ENCODE results near the gene TMEM170A.

Gene TMEM170A

GRCh38 chr16:75416904-75417565 lies 47.5 kb downstream of the TMEM170A start:
- no peak overlapping the region for H3K4me3 ChIP-seq (ENCODE audit: low read length)
- TF ChIP-seq ZNF274 (IDR thresholded peaks at IDR 0.05; ENCODE audit: low read depth, low read length): no peak

- no peak for TF ChIP-seq ZNF274 (IDR thresholded peaks at IDR 0.05; ENCODE audit: low read depth, low read length)
- H3K4me3 ChIP-seq (ENCODE audit: low read length): no peak overlapping the region
Measured at GRCh38 chr16:75415169-75415905, 49.2 kb downstream of the TMEM170A start.

DNA sequence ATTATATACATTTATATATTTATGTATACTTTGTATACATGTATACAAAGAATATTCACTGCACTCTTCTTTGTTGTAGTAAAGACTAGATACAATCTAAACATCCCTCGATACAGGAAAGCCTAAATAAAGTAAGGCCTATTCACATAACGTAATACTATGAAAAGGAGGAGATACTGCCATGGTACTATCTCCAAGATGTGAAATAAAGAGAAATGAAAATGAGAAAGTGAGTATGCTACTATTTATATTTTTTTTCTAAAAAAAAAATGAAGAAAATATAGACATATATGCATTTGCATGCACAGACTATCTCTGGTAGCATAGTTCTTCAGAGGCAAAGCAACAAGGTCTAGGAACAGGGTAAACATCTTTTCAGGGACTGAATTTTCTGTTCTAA lies 50.5 kb downstream of the TMEM170A start:
- no peak for TF ChIP-seq ZNF274 (IDR thresholded peaks at IDR 0.05; ENCODE audit: low read depth, low read length)
- H3K4me3 ChIP-seq (ENCODE audit: low read length): no peak overlapping the region

DNA sequence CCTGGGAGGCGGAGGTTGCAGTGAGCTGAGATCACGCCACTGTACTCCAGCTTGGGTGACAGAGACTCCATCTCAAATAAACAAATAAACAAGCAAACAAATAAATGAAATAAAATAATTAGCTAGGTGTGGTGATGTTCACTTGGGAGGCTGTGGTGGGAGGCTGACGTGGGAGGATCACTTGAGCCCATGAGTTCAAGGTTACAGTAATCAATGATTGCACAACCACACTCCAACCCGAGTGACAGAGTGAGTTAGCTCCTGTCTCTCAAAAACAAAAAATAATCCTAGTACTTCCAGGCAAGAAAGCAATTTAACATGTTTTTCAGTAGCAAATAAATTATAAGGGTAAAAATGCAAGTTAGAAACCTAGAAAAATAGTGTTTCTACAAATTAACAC lies 57.5 kb downstream of the TMEM170A start:
- TF ChIP-seq ZNF274 (IDR thresholded peaks at IDR 0.05; ENCODE audit: low read depth, low read length): no peak

DNA sequence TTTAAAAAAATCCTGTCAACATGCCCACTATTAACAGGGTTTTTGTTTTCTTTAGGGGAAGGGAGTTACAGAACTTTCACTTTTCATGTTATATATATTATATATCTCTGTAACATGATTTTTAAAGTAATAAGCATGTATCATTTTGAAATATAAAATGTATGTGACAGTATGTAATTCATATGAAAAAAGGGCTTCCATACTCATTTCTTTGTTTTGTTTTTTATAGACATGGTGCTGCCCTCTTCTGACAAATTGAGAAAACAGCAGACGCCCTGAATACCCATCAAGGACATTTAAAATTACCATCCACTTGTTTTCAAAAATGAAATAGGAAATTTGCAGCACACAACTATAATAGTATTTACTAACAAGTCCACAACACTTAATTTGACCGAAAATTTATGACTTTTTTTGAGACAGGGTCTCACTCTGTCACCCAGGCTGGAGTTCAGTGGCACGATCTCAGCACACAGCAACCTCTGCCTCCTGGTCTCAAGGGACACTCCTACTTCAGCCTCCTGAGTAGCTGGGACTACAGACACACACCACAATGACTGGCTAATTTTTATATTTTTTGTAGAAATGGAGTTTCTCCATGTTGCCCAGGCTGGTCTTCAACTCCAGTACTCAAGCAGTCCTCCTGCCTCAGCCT lies 61.5 kb downstream of the TMEM170A start:
- H3K4me3 ChIP-seq (ENCODE audit: low read length): no peak overlapping the region
- no peak for TF ChIP-seq ZNF274 (IDR thresholded peaks at IDR 0.05; ENCODE audit: low read depth, low read length)

More for the DNA sequence above, 57.5 kb downstream of the TMEM170A start:
- H3K4me3 ChIP-seq (ENCODE audit: low read length): no peak overlapping the region

GRCh38 chr16:75402159-75402820 lies 62.2 kb downstream of the TMEM170A start:
- TF ChIP-seq ZNF274 (IDR thresholded peaks at IDR 0.05; ENCODE audit: low read depth, low read length): no peak
- H3K4me3 ChIP-seq (ENCODE audit: low read length): no peak overlapping the region

DNA sequence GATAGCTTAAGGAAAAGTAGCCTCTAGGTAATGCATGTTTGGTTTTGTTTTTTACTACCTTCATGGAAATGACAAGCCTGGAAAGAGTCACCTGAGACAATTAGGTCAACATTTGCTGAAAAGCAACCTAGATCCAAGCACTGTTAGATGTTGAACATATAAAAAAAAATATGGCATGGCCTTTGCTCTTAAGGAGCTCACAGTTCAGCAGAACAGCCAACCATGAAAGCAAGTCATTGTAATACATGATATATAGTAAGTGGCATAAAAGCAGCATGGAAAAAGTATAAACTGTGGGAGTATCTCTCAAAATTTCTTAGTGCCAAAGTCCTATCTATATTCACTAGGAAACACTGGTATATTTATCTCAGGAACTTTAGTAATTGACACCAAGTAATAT lies 62.8 kb downstream of the TMEM170A start:
- H3K4me3 ChIP-seq (ENCODE audit: low read length): no peak overlapping the region
- TF ChIP-seq ZNF274 (IDR thresholded peaks at IDR 0.05; ENCODE audit: low read depth, low read length): no peak

DNA sequence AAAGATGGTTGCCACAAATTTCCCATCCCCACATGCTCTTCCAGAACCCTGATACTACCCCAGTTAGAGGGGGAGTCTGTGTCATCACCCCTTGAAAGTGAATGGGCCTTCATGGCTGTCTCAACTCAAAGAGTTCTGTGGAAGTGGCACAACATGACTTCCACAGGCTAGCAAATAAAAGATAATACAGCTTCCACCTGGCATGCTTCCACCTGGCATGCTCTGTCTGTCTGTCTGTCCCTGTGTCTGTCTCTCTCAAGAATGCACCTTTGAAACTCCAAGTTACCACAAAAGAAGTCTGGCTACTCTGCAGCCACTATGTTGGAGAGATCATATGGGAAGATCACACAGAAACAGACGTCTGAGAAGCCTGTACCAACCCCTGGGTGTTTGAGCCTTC lies 66.2 kb downstream of the TMEM170A start:
- no peak overlapping the region for H3K4me3 ChIP-seq (ENCODE audit: low read length)
- no peak for TF ChIP-seq ZNF274 (IDR thresholded peaks at IDR 0.05; ENCODE audit: low read depth, low read length)

DNA sequence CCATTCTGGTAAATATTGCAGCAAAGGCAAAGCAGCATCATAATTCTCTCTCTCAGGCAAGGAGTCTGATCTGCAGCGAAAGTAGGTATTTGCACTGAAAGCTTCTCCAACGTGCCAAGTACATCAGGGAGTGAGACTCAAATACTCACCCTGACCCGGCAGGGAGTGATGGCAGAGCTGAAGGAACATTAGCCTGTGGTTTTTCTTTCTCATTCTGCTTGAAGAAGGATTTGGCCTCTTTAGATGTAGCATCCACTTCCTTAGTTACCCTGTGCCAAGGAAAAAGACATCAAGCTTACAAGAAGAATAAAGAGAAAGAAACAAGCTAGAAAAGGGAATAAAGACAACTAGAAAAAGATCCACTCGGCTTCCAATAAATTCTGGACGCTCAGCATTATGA lies 69.5 kb downstream of the TMEM170A start:
- no peak overlapping the region for H3K4me3 ChIP-seq (ENCODE audit: low read length)
- no peak for TF ChIP-seq ZNF274 (IDR thresholded peaks at IDR 0.05; ENCODE audit: low read depth, low read length)
